ENCODE results near the gene PPARG.

GRCh38 chr3:12312010-12312409 is 23.1 kb downstream of the PPARG start:
- TF ChIP-seq EZH2phosphoT487 (IDR thresholded peaks at IDR 0.05; ENCODE audit: insufficient read depth, low read depth) (no peak), EZH2 (IDR thresholded peaks at IDR 0.05; ENCODE audit: insufficient read depth, poor library complexity, severe bottlenecking) (no peak)
